HepG2 (cell line): Measurements from ENCODE around the gene CARD19. TPM values are rescaled to one million over a fixed set of nuclear protein-coding genes. Genes with fewer than 3 reads are reported as not detected.

Experiments
- ARHGAP35 ChIP-seq: sonication (generic); formaldehyde crosslinking; IDR thresholded peaks from 2 replicates; pipeline ENCODE4 v1.9.0; 2022; ENCODE audit warnings: mild to moderate bottlenecking, inconsistent platforms, moderate library complexity, missing genetic modification reagents, borderline replicate concordance
- CEBPG ChIP-seq: IDR thresholded peaks from 2 replicates; pipeline ENCODE4 v1.6.1; 2016
- E2F1 ChIP-seq: sonication (generic); formaldehyde crosslinking; IDR thresholded peaks from 2 replicates; pipeline ENCODE4 v1.5.0; 2020; ENCODE audit warnings: missing genetic modification reagents
- GPN1 ChIP-seq: sonication (generic); formaldehyde crosslinking; IDR thresholded peaks from 2 replicates; pipeline ENCODE4 v1.5.1; 2020; ENCODE audit warnings: missing genetic modification reagents, borderline replicate concordance
- IKZF4 ChIP-seq: sonication (generic); formaldehyde crosslinking; IDR thresholded peaks from 2 replicates; pipeline ENCODE4 v1.5.1; 2020; ENCODE audit warnings: borderline replicate concordance, mild to moderate bottlenecking, low read depth, missing genetic modification reagents; ENCODE audit errors: not compliant biosample characterization
- KLF13 ChIP-seq: sonication (generic); formaldehyde crosslinking; IDR thresholded peaks from 2 replicates; pipeline ENCODE4 v1.4.0; 2020; ENCODE audit warnings: mild to moderate bottlenecking, missing genetic modification reagents
- KLF16 ChIP-seq, 2 experiments: sonication (generic) in 1 of 2; formaldehyde crosslinking in 1 of 2; IDR thresholded peaks; 2 replicates each; pipeline versions ENCODE4 v1.6.1 to v1.8.0; 2016 to 2023; ENCODE audit warnings: missing genetic modification reagents in 2 of 2, missing compliant biosample characterization in 1 of 2
- LRRFIP1 ChIP-seq: sonication (generic); formaldehyde crosslinking; conservative IDR thresholded peaks from 2 replicates; pipeline ENCODE4 v1.4.0; 2020; ENCODE audit warnings: missing genetic modification reagents
- MATR3 ChIP-seq: sonication (generic); formaldehyde crosslinking; IDR thresholded peaks from 2 replicates; pipeline ENCODE4 v1.4.0; 2020; ENCODE audit warnings: missing genetic modification reagents
- PCBP1 ChIP-seq: fragments of 200-400 bp; formaldehyde crosslinking; IDR thresholded peaks from 2 replicates; pipeline ENCODE4 v1.6.1; 2017; ENCODE audit warnings: mild to moderate bottlenecking, low read depth, low read length, borderline replicate concordance
- RAD21 ChIP-seq: fragments of 450-650 bp; formaldehyde crosslinking; IDR thresholded peaks from 2 replicates; pipeline ENCODE4 v1.5.0; 2020; ENCODE audit warnings: mild to moderate bottlenecking
- RAD51 ChIP-seq: fragments of 450-650 bp; IDR thresholded peaks from 2 replicates; pipeline ENCODE4 v1.6.1; 2016; ENCODE audit warnings: borderline replicate concordance
- TBX2 ChIP-seq: sonication (generic); formaldehyde crosslinking; IDR thresholded peaks from 2 replicates; pipeline ENCODE4 v1.5.0; 2020; ENCODE audit warnings: missing genetic modification reagents, mild to moderate bottlenecking, borderline replicate concordance
- YEATS2 ChIP-seq: sonication (generic); formaldehyde crosslinking; IDR thresholded peaks from 2 replicates; pipeline ENCODE4 v1.4.0; 2020; ENCODE audit warnings: missing genetic modification reagents, borderline replicate concordance
- ZBTB14 ChIP-seq: sonication (generic); formaldehyde crosslinking; IDR thresholded peaks from 2 replicates; pipeline ENCODE4 v1.4.0; 2020; ENCODE audit warnings: missing genetic modification reagents
- ZBTB7B ChIP-seq: sonication (generic); formaldehyde crosslinking; IDR thresholded peaks from 2 replicates; pipeline ENCODE4 v1.4.0; 2020; ENCODE audit warnings: missing genetic modification reagents
- ZMAT3 ChIP-seq: sonication (generic); formaldehyde crosslinking; conservative IDR thresholded peaks from 2 replicates; pipeline ENCODE4 v1.7.0; 2021; ENCODE audit warnings: missing genetic modification reagents
- ZNF432 ChIP-seq: sonication (generic); formaldehyde crosslinking; IDR thresholded peaks from 2 replicates; pipeline ENCODE4 v1.5.0; 2020; ENCODE audit warnings: missing genetic modification reagents, mild to moderate bottlenecking, borderline replicate concordance
- ZNF446 ChIP-seq: sonication (generic); formaldehyde crosslinking; IDR thresholded peaks from 2 replicates; pipeline ENCODE4 v1.5.0; 2020; ENCODE audit warnings: mild to moderate bottlenecking, missing genetic modification reagents
- ZNF564 ChIP-seq: sonication (generic); formaldehyde crosslinking; IDR thresholded peaks from 2 replicates; pipeline ENCODE4 v1.8.1; 2023; ENCODE audit warnings: mild to moderate bottlenecking, missing genetic modification reagents
- ZNF75D ChIP-seq: sonication (generic); formaldehyde crosslinking; IDR thresholded peaks from 2 replicates; pipeline ENCODE4 v1.8.1; 2023; ENCODE audit warnings: missing genetic modification reagents, mild to moderate bottlenecking, borderline replicate concordance
- ZNF883 ChIP-seq: sonication (generic); formaldehyde crosslinking; IDR thresholded peaks from 2 replicates; pipeline ENCODE4 v1.5.1; 2020; ENCODE audit warnings: mild to moderate bottlenecking, missing genetic modification reagents; ENCODE audit errors: not compliant biosample characterization
- polyA plus RNA-seq, 8 experiments: library from polyadenylated mRNA; depleted of rRNA in 3 of 8; stranded (reverse) in 7 of 8; unstranded in 1 of 8; fragments of >200 nt; fragmentation: Illumina TruSeq in 4 of 8; extraction: Trizol in 4 of 8; gene quantifications; 2 replicates each; pipeline versions ENCODE4 v1.2.1 to v1.2.3, GENCODE V29; 2011 to 2016; ENCODE audit warnings: low read depth in 4 of 8, missing spikeins in 1 of 8, mixed read lengths in 1 of 8; ENCODE audit not compliant: insufficient read depth in 1 of 8
- total RNA-seq, 5 experiments: library from RNA; depleted of rRNA; stranded (reverse); fragments of >200 nt; fragmentation: Illumina TruSeq; extraction: Trizol; gene quantifications; 2 replicates each; pipeline ENCODE4 v1.2.3, GENCODE V29; 2016; ENCODE audit warnings: low read depth in 1 of 5
- TF ChIP-seq, protein P1 (sequence below): sonication (generic); formaldehyde crosslinking; IDR thresholded peaks from 2 replicates; pipeline ENCODE4 v1.9.0; 2021; ENCODE audit warnings: missing genetic modification reagents, mild to moderate bottlenecking, borderline replicate concordance

Gene CARD19
- total and polyA plus RNA-seq, 2 of the 13 experiments (the other 11 are each of a cell fraction or from before 2014, with no cell fraction given): 18.4 to 47.2 TPM

GRCh38 chr9:93061791-93062763, 33.9 kb upstream of the CARD19 start (continued):
- no peak for TF ChIP-seq LRRFIP1 (CRISPR knock-in tag)
- TF ChIP-seq ZNF446 (CRISPR knock-in tag): no peak
- no peak for TF ChIP-seq GPN1
- peak; percentile 66 for TF ChIP-seq CEBPG (CRISPR knock-in tag)
- TF ChIP-seq ZNF75D (CRISPR knock-in tag): no peak
- no peak for TF ChIP-seq RAD51
- TF ChIP-seq, protein P1, sequence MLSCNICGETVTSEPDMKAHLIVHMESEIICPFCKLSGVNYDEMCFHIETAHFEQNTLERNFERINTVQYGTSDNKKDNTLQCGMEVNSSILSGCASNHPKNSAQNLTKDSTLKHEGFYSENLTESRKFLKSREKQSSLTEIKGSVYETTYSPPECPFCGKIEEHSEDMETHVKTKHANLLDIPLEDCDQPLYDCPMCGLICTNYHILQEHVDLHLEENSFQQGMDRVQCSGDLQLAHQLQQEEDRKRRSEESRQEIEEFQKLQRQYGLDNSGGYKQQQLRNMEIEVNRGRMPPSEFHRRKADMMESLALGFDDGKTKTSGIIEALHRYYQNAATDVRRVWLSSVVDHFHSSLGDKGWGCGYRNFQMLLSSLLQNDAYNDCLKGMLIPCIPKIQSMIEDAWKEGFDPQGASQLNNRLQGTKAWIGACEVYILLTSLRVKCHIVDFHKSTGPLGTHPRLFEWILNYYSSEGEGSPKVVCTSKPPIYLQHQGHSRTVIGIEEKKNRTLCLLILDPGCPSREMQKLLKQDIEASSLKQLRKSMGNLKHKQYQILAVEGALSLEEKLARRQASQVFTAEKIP (CRISPR knock-in tag): no peak
- TF ChIP-seq PCBP1: no peak
- TF ChIP-seq KLF16 (CRISPR knock-in tag; IDR thresholded peaks at IDR 0.05): no peak; a peak in 1 of 4 replicates
- no peak for TF ChIP-seq ZNF432 (CRISPR knock-in tag)
- peak; percentile 78; the same call in 1 of the 2 replicates for TF ChIP-seq ZBTB7B
- no peak for TF ChIP-seq MATR3 (CRISPR knock-in tag)
- peak; percentile 74; the same call in 1 of the 2 replicates for TF ChIP-seq ZNF564 (CRISPR knock-in tag)
- TF ChIP-seq IKZF4 (CRISPR knock-in tag): no peak
- TF ChIP-seq ZMAT3 (CRISPR knock-in tag): no peak
- TF ChIP-seq YEATS2 (CRISPR knock-in tag): no peak
- no peak for TF ChIP-seq ZNF883
- no peak; the same call in 1 of the 2 replicates for TF ChIP-seq RAD21 (CRISPR knock-in tag)
- no peak for TF ChIP-seq E2F1 (CRISPR knock-in tag)
- TF ChIP-seq ARHGAP35 (CRISPR knock-in tag): no peak
- TF ChIP-seq TBX2 (CRISPR knock-in tag): peak; percentile 76; the same call in 1 of the 2 replicates
- no peak for TF ChIP-seq ZBTB14 (CRISPR knock-in tag)
- TF ChIP-seq KLF13: no peak
